GM19468 (cell line): ENCODE results near the gene MMAB.

Source experiments
- ATAC-seq: cut with Tn5 transposase; IDR thresholded peaks from one replicate; pipeline ENCODE4 v1.9.1; 2021; ENCODE audit warnings: mild to moderate bottlenecking, moderate library complexity, moderate number of reproducible peaks; ENCODE audit not compliant: unreplicated experiment; ENCODE audit errors: extremely low read depth

MMAB gene

DNA sequence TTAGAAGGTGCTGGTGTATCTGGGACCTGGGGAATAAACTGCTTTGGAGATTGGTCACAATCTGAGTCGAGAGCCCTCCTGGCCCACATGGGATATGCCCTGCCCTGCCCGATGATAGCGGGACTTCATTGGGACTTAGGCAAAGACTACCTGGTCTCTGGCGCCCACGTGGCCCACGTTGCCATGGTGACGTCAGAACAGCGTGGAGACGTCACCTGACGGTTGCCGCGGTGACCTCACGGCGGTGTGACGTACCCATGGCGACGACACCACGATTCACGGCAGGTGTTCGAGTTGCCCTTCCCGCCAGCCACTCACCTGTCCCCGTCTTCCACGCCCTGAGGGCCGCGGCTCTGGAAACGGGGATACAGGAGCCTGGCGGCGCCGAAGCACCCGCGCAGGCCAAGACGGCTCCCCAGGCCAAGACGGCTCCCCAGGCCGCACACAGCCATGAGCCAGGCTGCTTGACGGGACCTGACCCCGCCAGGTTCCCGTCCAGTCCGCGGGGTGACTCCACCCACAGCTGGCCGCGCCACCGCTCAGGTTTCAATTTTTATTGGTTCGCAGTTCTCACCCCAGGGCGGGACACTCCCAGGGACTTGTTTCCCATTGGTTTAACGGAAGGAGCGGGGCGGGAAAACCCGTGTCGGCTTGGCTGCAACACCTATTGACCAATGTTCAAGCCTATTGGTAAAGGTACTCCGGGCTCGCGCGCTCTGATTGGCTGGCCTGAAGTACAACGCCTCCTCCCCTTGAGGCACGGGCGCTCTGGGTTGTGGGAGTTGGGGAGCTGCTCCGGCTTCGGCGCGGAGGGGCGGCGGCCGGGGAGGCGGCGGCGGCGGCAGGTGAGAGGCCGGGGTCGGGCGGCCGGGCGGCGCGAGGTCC lies at the start of gene MMAB, which contains the start of gene MVK:
MMAB (minus strand) TSS at position 476 of the 885 bp plus-strand sequence; CDS start at position 452, 24 bp downstream.
MVK (plus strand) TSS at position 766 of the 885 bp plus-strand sequence. CDS start 1,029 bp downstream, outside the sequence.
- peak; percentile 87 for ATAC-seq

DNA sequence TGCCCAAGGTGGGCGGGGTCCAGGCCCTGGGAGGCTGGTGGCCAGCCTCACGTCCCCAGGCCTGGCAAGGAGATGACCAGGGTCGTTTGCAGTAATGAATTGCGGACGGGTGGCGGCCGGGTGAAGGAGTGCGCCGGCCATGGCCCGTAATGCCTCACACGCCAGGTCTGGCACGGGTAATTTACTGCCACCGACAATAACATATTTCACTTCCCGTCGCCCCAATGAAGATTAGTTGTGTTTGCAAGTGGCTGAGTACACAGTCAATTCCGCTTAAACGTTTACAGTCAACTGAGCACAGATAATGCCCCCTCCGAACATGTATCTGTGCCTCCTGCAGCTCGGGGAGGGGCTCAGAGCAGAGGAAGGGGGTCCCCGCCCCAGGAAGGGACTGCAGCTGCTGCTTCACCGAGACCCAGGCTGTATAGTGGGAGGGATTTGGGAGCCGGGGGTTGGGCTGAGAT lies 48.6 kb upstream of the MMAB start:
- ATAC-seq, result no peak

DNA sequence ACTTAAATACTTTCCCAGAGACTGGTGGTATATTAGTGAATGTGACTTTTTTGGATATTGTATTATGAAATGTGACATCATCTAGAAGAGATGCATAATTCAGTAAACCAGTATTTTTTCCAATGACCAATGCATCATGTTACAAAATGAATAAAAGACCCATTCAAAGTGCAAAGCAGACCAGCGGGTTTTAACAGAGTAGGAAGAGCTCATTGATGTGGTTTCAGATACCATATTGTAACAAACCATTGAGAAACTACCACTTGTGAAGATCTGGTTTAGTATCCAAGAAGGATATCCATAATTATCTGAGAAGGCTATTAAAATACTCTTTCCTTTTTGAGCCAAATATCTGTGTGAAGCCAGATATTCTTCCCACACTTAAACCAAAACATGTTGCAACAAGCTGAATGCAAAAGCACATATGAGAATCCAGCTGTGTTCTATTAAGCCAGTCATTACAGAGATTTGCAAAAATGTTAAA lies 47.9 kb upstream of the MMAB start:
- no peak for ATAC-seq

DNA sequence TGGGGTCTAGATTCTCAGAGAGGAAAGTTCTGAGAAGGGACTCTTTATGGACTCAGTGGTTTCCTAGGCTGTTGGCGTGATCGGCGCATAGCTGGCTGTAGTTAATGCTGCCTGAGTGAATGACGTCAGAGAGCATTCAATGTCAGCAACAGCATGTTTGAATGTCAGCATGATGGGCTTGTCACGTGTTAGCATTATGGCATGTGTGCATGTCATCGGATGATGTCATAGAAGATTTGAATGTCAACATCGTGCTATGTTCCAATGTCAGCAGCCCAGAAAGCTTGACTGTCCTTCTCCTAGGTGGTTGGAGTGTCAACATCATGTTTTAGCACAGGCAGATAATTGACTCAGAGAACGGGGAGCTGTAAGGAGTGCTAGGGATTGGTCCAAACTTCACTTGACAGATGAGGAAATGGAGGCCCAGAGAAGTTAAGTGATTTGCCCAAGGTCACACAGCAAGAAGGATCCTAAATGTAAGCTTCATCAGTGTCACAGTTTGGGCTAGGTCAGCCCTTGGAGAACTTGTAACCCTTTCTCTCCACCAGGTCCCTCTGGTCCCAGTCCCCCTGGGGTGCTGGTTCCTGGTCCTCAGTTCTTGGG lies 45.8 kb upstream of the MMAB start:
- ATAC-seq, result no peak

DNA sequence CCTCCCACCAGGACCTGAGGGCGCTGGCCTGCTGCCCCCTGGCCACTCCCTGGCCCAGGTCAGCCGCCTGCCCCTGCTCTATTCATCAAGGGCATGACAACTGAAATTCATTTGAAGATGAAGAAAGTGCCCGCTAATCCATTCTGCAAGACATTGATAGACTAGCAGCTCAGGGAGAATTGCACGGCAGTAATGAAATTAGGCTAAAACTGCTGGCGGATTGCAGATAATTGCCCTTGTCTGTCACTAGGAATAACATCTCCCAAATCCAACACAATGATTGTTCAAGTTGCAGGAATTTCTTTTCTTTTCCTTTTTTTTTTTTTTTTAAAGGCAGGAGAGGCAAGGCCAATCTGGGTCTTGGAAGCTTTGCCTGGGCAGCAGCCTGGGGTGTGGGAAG lies 44.8 kb upstream of the MMAB start:
- ATAC-seq, result no peak

DNA sequence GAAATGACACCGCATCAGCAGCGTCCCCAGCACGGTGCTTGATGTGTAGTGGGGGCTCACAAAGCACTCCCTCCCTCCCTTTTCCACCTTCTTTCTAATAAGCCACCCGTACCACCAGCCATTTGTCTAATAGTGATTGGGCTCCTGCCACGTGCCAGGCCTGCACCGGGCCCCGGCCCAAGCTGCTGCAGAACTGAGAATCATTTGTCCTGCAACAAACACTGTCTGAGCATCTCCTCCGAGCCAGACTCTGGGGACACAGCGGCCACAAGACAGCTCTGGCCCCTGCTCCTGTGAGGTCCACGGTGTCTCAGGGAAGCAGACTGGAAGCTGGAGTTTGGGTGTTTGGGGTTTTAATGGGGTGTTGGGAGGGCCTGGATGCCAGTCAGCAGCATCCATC lies 44.2 kb upstream of the MMAB start:
- no peak for ATAC-seq

DNA sequence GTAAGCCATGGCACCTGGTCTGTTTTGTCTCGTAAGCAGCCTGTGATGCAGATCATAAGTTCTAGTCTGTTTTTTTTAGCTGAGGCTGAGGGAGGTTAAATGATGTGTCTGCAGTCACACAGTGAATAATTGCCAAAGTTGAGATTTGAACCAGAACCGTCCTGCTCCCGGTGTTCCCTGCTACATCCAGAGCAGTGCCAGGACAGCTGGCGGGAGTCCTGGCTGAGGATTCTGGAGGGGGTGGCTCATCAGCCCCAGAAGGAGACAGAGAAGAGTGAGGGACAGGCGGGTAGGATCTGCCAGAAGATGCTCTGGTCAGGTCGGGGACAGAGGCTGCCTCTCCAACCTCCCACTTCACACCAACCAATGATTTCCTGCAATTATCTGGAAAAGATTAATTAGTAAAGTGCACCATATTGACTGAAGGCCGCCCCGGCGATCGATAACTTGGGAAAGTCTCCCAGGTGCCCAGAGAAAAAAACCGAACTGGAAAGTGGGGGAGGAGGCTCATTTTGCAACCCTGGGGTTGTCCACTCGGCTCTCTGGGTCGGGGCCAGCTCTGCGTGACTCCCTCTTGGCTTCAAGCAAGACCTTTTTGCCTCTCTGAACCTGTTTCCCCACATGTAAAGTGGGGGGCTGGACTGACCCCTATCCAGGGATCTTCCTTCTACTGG lies 42.4 kb upstream of the MMAB start:
- ATAC-seq, result no peak

DNA sequence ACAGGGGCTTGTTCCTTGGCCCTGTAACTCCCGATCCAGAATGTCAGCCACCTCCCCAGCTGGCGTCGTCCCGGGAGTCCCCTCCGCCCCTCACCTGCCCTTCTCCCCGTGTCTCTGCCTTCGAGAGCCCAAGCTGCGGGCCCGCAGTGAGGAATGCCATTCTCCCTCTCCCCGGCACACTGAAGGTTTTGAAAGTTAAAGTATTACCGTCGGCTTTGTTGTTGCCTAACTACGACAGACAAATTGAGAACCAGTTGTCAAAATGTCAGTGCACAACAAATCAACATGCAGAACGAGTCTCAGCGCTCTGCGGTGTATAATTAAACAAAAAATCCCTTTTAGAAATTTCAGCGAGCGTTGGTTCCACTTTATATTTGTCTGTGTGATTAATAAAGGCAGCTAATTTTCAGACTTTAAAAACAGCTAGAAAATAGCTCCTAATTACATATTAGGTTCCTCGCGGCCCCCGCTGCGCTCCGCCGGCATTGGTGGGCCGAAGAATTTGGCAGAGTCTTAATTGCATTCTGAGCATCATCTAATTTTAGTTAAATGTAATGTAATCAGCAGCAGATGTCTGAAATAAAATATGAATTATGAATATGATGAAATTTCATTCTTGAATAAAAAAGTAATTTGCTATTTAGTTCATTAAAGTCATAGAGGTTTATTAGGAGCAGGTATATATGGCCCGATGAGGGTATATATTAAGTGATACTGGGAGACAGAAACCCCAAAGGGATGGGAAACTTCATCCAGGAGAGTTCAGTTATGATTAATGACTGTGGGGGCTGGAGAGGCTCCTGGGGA lies 40.5 kb upstream of the MMAB start:
- ATAC-seq, result no peak

DNA sequence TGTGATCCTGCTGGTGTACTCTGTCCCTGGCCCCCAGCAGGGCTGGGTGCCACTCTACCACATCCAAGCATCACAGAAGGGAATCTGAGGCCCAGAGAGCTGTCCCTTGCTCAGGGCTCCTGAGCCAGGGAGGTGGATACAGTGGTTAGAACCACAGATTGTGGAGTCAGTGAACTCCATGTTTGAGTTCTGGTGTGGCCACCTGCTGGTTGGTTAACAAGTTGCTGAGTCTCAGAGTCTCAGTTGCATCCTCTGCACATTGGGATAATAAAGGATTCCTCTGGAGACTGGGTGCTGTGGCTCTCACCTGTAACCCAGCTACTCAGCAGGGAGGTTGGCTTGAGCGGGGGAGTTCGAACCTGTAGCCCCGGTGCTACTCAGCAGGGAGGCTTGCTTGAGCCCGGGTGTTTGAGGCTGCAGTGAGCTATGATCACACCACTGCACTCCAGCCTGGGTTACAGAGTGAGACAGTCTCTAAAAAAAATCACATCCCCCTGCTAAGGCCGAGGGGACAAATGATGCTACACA lies 39.7 kb upstream of the MMAB start:
- ATAC-seq, result no peak

DNA sequence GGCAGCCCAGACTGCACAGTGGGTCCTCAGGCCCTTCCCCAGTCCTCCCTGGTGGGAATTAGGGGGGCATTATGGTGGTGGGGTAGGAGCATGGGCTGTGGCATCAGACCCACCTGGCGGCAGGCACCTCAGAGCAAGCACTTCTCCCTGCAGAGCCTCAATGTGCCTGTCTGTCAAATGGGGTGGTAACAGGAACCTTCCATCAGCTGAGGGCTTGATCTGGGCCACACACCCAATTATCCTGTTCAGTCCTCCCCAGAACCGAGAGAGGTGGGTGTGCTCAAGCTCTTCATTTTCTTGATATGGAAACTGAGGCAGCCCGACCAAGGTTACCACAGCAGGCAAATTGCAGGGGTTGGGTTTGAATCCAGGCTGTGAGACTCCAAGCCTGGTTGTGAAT lies 38.7 kb upstream of the MMAB start:
- no peak for ATAC-seq

DNA sequence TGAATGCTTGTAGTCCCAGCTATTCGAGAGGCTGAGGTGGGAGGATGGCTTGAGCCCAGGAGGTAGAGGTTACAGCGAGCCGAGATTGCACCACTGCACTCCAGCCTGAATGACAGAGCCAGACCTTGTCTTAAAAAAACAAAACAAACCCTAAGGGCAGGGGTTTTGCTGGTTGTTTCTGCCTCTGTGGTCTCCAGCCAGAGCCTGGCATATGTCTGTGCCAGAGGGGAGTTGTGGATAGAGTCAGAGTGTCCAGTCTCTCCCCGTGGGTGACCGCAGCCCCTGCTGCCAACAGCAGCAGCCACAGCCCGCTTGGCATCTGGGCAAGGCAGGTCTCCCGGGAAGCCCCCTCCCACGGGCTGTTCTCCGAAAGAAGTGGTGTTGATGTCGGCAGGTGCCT lies 37.9 kb upstream of the MMAB start:
- ATAC-seq, result no peak

DNA sequence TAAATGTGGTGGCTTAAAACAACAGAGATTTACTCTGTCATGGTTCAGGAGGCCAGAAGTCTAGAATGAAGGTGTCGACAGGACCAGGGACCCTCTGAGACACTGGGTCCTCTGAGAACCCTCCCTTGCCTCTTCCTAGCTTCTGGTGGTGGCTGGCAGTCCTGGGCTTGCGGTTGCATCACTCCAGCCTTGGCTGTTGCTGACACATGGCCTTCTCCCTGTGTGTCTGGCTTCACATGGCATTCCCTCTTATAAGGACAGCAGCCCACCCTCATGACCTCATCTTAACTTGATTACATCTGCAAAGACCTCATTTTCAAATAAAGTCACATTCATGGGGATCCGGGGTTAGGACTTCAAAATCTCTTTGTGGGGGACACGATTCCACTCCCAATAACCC lies 37.2 kb upstream of the MMAB start:
- ATAC-seq, result no peak

DNA sequence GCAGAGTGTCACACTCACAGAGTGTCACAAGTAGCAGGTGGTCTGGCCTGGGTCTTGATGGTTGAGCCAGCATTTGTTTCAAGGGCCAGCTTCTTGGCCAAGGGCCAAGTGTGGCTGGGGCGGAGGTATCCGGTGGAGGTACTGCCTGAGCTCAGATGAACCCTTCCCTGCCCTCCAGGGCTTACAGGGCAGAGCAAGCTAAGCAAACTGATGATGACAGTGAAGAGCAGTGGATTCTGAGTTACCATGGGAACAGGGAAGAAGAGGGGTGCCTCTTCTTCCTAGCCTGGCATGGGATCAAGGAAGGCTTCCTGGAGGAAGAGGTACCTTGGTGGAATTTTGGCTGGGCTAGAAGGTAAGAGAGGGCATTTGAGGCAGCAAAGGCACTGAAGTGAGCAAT lies 36.0 kb upstream of the MMAB start:
- ATAC-seq, result no peak

DNA sequence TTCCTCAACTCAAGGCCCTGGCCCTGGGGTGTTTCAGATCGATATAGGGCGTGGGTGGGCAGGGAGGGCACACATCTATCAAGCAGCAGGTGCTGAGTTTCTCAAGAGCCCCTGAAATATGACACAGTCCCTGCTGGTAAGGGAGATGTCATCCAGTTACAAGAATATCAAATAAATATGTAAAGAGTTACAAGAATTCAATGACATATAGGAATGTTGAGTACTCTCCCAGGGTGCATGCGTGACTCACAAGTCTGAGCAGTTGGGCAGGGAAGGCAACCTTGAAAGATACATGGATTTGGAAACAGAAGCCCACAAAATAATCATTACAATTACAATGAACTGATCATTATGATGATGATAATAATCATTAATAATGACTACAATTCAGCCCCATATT lies 35.5 kb upstream of the MMAB start:
- ATAC-seq, result no peak

DNA sequence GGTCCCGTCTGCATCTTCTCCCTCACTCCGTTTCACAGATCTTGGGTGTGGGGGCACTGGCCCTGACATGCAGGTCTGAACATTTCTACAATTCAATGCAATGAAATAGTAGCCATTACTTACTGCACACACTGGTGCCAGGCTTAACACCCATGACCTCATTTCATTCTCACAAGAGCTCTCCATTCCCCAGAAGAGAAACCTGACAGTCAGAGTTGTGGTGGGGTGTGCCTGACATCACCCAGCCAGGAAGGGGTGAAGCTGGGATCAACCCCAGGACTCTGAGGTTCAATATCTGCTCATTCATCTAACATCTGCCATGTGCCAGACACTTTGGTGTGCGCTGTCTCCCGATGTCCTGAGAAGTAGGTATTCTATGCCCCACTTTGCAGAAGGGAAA lies 35.0 kb upstream of the MMAB start:
- ATAC-seq, result no peak

DNA sequence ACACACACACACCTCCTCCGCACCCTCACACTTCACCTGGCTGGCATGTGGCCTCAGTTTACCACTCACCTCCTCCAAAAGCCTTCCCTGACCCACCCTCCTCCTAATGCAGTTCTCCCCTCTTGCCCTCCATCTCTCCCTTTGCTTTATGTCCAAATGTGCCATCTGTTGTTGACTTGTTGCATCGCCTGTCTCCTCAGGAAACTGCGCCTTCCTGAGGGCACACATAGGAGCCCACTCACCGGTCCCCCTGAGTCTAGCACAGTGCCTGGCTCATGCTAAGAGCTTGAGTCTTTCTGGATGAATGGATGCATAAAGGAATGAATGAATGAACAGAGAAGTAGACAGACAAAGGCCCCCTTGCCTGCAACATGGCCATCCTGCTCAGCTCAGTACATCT lies 34.3 kb upstream of the MMAB start:
- no peak for ATAC-seq

DNA sequence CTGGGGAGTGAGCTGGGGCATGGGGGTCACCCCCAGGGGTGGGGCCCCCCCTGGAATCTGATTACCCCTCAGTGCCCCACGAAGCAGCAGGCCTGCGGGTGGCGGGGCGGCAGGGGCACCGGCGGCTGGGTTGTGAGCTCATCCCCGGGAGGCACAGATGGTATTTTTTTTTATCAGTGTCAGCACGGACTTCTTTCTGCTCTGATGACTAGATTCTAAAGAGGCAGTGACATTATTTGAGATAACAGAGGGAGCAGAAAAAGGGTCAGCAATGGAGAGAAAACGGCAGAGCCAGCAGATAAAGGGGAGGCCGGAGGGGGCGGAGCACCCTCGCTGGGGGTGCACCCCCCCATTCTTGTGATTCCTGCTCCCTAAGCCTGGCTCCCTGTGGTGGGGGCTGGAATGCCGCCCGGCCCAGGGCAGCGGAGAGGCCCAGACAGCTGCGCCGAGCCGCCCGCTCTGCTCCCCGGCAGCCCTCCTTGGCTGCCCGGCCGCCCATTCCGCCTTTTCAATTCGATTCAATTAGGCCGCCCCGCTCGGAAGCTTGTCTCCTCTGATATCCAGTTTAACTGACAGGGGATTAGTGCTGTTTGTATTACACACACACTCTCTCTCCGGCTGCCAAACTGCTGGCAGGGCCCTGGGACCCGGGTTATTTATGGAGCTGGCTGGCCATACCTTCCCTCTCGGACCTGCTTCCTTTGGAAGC lies 33.2 kb upstream of the MMAB start:
- ATAC-seq, result no peak

DNA sequence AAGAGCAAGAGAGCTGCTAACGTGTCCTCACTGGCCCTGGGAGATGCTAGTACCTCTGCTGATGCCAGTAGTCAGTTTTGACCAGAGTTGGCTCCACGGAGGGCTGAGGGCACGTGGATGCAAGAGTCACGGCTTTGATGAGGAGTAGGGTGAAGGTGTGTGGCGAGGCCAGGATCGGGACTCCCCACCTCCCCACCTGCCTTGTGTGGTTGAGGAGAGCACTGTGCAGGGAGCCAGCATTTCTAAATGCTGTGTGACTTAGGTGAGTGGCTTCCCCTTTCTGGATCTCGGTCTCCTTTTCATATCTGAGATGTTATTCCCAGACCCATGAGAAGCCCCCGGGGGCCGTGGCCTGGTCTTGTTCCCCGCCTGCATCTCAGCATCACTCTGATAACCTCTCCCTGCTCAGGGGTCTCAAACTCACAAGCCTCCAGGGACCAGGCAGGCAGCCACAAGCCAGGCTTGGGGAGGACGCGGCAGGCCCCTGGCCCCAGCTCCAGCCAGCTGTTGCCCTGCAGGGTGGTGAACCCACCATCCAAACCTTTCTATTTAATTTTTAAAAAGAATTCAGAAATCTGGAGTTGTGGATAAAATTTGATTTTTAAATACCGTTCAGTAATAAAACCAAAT lies 32.4 kb upstream of the MMAB start:
- ATAC-seq, result no peak

DNA sequence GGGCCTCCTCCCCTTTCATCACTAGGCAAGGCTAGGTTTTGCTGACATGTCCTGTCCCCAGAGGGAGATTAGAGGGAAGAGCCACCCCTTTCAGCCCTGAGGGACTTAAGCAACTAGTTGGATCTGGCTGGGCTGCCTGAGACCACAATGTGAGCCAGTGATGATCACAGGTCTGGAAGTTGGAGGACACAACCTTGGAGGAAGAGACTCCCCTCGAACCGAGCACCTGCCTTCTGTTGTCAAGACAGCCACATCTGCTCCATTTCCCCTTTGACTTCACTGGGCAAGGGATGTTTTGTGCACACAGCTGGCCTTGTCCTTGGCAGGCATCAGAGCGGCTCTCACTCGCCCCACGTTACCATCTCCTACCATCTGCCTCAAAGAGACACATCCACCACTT lies 31.7 kb upstream of the MMAB start:
- ATAC-seq, result no peak
